HG02870 (cell line): ENCODE results near the gene APIP.

ENCODE experiments used
- ATAC-seq: cut with Tn5 transposase; IDR thresholded peaks from one replicate; pipeline ENCODE4 v1.9.1; 2021; ENCODE audit warnings: mild to moderate bottlenecking, moderate library complexity; ENCODE audit not compliant: unreplicated experiment

The APIP gene

GRCh38 chr11:34916015-34916842 lies at the start of gene APIP, which contains the start of gene PDHX:
Gene APIP (minus strand): TSS chr11:34916379. CDS start chr11:34916284, 95 bp downstream.
Gene PDHX (plus strand): TSS chr11:34916618. CDS start chr11:34916656, 38 bp downstream.
- ATAC-seq: peak; percentile 88

GRCh38 chr11:34964610-34965331 lies 48.6 kb upstream of the APIP start:
- ATAC-seq: no peak

- no peak for ATAC-seq
Observed at GRCh38 chr11:34963351-34963750, 47.2 kb upstream of the APIP start.

GRCh38 chr11:34962034-34962433 lies 45.9 kb upstream of the APIP start:
- no peak for ATAC-seq

GRCh38 chr11:34960277-34960676 lies 44.1 kb upstream of the APIP start:
- no peak for ATAC-seq

GRCh38 chr11:34959770-34960169 lies 43.6 kb upstream of the APIP start:
- no peak for ATAC-seq

- no peak for ATAC-seq
Observed at GRCh38 chr11:34957606-34958005, 41.4 kb upstream of the APIP start.

GRCh38 chr11:34957206-34957605 lies 41.0 kb upstream of the APIP start:
- ATAC-seq: no peak

GRCh38 chr11:34953955-34954354 lies 37.8 kb upstream of the APIP start:
- ATAC-seq: no peak

GRCh38 chr11:34948696-34949095 lies 32.5 kb upstream of the APIP start:
- ATAC-seq: no peak

GRCh38 chr11:34944692-34945091 lies 28.5 kb upstream of the APIP start:
- no peak for ATAC-seq

GRCh38 chr11:34941688-34942087 lies 25.5 kb upstream of the APIP start:
- no peak for ATAC-seq

- ATAC-seq: no peak
Observed at GRCh38 chr11:34940026-34940677, 24.0 kb upstream of the APIP start.

- ATAC-seq: no peak
Observed at GRCh38 chr11:34938611-34939010, 22.4 kb upstream of the APIP start.

GRCh38 chr11:34936945-34937629 lies 20.9 kb upstream of the APIP start:
- ATAC-seq: no peak

GRCh38 chr11:34929794-34930763 lies 13.9 kb upstream of the APIP start:
- no peak for ATAC-seq

GRCh38 chr11:34928960-34929680 lies 12.9 kb upstream of the APIP start:
- no peak for ATAC-seq

- no peak for ATAC-seq
Observed at GRCh38 chr11:34928268-34928959, 12.2 kb upstream of the APIP start.

- ATAC-seq: no peak
Observed at GRCh38 chr11:34926831-34927132, 10.6 kb upstream of the APIP start.
